Panc1 (cell line): ENCODE results near the gene SREBF2.

Experiments
- CTCF ChIP-seq: fragments of 450-650 bp; IDR thresholded peaks from 2 replicates; pipeline ENCODE4 v1.5.1; 2017; ENCODE audit warnings: mild to moderate bottlenecking
- POLR2AphosphoS5 ChIP-seq: IDR thresholded peaks from 2 replicates; pipeline ENCODE4 v1.6.1; 2012; ENCODE audit warnings: mild to moderate bottlenecking, low read depth, low read length, moderate library complexity
- SIN3A ChIP-seq: IDR thresholded peaks from 2 replicates; pipeline ENCODE4 v1.6.1; 2012; ENCODE audit warnings: low read depth, mild to moderate bottlenecking, low read length, moderate library complexity, borderline replicate concordance; ENCODE audit not compliant: insufficient read depth

GRCh38 chr22:41810022-41810421 lies 22.9 kb upstream of the SREBF2 start:
- TF ChIP-seq POLR2AphosphoS5 (no peak), CTCF (no peak), SIN3A (no peak)
